NK-92 (cell line): ENCODE measurements around the gene RMI2.

Source experiments
- DNase-seq: peaks from one replicate; lab custom pipeline; 2025; ENCODE audit not compliant: unreplicated experiment; lab: John Stamatoyannopoulos, UW

RMI2 gene

DNA sequence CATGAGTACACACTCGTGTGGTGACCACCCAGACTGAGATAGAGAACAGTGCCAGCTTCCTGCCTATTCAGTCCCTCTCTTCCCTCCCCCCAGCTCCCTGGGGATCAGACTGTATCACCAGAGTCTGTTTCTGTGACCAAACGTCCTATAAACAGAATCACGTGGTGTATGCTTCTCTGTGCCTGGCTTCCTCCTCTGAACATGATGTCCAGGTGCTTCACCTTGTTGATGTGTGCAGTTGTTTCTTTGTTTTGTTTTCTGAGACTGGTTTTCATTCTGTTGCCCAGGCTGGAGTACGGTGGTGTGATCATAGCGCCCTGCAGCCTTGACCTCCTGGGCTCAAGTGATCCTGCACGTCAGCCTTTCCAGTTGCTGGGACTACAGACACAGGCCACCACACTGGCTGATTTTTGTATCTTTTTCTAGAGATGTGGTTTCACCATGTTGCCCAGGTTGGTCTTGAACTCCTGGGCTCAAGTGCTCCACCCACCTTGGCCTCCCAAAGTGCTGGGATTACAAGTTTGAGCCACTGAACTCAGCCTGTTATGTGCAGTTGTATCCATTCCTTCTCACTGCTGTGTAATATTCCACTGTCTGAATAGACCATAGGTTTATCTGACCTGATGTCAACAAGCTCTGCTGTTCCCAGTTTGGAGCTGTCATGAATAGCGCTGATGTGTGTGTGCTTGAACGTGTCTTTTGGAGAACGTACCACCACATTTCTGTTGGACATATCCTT lies 35.2 kb upstream of the RMI2 start:
- DNase-seq, result no peak

DNA sequence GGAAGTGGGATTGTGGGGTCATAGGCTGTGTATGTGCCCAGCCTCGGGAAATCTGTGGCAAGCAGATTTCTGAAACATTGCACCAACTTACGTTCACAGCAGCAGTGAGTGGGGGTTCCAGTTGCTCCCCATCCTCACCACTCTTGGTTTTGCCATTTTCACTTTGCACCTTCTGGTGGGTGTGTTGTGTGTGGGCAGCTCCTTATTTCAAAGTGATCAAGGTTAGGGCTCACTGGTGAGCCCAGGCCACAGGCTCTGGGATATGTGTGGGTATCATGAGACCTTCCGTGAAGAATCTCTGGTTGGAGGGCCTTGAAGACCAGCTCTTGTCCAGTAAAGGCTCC lies 34.7 kb upstream of the RMI2 start:
- no peak for DNase-seq

DNA sequence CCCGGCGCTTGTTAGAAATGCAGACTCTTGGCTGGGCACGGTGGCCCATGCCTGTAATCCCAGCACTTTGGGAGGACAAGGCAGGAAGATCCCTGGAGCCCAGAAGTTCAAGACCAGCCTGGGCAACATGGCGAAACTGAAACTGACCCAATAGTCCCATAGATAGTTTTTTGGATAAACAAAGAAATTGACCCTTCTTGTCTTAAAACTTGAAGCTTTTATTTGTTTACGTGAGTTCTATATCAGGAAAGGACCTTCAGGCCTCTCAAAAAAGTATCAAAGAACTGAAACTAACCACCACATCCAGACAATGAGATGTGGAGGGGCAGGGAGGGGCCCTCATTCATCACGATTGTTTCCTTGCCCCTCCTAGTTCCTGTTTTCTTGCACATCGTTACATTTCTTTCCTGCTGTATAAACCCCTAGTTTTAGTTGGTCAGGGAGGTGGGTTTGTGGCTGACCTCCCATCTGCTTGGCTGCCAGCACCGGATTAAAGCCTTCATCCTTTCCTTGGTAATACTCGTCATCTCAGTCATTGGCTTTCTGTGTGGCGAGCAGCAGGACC lies 34.2 kb upstream of the RMI2 start:
- no peak for DNase-seq

DNA sequence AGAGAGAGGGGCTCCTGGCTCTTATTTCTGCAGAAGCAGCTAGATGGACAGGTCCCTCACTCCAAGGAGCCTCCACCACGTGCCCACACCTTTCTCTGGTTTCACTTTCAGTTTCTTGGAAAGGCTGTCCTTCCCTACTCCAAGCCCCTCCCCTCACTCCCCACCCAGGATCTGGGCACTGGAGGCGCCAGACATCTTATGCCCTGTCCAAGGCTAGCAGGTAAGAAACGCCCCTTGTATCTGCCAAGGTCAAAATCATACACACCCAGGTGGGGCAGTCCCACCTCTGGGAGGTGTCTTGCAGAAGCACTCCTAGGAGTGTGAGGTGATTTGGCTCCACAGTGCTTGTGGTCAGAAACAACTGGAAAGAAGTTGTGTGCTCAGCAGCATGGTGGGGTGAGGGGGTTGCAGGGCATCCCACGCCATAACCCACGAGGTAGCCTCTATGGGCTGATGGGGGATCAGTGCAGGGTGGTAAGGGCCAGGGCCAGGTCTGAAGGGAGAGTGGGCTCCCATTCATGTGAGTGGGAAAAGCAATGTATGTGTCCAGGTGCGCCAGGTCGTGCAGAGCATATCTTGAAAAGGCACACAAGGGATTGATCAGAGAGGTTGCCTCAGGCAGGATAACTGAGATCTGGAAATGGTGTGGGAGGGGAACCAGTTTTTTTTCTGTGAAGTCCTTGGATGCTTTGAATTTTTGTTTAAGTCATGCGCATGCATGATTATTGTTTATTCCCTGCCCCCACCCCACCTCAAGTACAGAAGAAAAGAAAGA lies 32.4 kb upstream of the RMI2 start:
- DNase-seq, result no peak

DNA sequence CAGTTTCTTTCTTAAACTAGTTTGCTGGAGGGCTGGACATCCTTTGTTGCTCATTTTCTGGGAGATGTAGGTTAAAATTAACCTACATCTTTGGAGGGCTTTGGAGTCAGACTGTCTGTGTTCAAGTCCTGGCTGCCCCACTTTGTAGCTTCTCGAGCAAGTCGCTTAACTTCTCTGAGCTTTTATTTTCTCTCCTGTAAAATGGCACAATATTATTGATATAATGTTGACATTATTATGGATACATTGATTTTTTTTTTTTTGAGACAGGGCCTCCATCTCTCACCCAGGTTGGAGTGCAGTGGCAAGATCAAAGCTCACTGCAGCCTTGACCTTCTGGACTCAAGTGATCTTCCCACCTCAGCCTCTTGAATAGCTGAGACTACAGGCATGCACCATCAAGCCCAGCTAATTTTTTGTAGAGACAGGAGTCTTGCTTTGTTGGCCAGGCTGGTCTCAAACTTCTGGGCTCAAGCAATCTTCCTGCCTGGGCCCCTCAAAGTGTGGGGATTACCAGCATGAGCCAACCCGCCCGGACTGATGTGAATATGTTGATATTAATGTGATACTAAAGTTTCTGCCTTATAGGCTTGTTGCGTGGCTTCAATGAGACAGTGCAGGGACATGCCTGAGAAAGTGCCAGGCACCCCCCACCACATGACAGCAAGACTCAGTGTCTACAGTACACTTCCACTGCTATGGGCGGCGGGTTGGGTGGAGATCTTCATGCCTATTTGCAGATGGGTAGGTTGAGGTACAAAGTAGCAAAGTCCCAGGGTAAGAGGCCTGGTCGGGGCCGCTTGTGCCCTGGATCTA lies 31.6 kb upstream of the RMI2 start:
- no peak for DNase-seq

DNA sequence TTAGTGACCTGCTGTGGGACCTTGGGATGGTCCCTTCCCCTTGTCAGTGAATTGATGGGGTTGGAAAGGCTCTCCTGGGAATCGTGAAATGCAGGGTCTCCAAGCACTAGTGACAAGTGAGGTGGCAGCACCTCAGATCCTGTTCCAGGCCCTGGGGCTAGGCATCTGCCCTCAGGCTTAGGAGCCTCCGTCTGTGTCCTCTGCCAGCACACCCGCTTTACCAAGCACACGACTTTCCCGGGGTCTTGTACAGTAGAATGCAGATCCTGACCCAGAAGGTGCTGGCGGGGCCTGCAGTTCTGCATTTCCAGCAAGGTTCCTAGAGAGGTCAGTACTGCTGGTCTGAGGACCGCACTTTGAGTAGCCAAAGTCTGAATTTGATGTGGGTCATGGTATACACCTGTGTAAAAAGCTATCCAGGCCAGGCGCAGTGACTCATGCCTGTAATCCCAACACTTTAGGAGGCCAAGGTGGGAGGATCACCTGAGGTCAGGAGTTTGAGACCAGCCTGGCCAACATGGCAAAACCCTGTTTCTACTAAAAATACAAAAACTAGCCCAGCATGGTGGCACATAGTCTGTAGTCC lies 30.9 kb upstream of the RMI2 start:
- DNase-seq, result no peak

DNA sequence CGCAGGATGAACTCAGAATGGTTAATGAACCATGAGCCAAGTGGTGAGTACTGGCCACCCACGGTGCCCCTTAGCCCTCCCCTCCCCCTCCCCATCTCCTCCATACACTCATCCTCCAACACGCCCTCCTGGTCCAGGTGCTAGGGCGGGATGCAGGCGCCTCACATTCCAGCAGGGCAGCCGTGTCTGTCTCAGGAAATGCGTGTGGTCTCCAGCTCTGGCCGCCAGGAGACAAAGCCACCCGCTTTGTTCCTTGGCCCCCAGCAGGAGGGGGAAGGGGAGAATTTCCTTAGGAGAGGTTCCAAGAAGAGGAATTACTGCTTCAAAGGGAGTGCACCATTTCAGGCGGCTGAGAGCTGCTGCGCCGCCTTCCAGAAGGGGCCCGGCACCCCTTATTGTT lies 29.7 kb upstream of the RMI2 start:
- DNase-seq, result no peak

DNA sequence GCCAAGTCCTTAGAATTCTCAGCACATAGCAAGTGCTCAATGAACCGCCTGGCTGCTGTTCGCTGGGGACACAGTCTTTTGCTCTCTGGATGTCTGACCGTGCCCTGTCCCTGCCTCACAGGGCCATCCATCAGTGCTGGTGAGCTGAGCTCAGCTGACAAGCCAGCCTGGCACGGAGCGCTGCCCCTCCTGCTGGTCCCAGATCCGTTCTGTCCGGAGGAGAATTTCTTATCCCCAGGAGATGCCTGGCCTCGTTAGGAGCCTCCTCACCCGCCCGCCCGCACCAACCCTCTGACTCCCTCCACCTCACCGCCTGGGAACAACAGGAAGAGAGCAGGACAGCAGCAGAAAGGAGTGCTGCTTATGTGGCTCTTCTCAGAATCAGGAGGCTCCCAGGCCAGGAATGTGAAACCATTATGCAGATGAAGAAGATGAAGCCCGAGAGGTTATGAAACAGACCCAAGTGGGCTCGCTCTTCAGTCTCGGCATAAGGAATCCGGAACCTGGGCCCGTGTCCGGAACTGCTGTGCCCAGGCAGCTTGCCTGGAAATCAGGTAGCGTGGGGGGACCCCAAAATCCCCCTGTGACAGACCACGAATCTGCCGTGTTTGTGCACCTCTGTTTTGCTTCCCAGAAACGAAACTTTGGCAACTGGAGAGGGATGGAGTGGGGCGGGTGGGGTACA lies 28.8 kb upstream of the RMI2 start:
- no peak for DNase-seq

DNA sequence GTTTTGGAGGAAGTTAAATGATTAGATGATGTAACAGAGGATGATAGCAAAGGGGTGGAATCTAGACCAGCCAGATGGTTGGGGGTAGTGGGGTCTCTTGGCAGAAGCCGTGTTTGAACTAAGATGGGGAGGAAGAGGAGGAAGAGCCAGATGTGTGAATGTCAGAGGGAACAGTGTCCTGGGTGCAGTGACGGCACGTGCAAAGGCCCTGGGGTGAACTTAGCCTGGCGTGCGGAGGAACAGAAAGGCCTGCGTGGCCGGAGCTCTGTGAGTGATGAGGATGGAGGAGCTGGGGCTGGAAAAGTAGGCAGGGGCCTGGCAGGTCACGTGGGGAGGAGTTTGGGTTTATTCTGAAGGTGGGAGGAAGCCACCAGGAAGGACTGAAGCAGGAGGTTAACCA lies 26.4 kb upstream of the RMI2 start:
- no peak for DNase-seq

DNA sequence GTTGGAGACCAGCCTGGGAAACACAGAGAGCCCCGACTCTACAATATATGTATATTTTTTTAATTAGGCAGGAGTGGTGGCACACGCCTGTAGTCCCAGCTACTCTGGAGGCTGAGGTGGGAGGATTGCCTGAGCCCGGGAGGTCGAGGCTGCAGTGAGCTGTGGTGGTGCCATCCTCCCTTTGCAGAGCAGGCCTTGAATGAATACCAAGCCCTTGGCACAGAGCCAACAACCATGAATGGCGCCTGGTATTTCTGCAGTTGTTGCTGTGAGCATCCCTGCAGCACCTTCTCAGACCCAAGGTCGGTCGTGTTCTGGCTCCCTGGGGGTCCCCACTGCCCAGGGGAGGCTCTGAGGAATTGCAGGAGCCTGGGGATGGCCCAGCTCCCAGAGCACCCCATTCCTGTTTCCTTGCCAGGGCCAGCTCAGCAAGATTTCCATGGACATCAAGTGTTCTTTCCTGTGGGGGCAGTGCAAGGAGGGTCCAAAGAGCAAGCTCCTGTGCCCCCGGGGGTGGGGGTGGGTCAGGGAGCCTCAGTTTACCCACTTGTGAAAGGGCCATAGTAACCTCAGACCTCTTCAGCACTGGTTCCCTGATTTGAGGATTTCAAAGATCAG lies 25.6 kb upstream of the RMI2 start:
- DNase-seq, result no peak

DNA sequence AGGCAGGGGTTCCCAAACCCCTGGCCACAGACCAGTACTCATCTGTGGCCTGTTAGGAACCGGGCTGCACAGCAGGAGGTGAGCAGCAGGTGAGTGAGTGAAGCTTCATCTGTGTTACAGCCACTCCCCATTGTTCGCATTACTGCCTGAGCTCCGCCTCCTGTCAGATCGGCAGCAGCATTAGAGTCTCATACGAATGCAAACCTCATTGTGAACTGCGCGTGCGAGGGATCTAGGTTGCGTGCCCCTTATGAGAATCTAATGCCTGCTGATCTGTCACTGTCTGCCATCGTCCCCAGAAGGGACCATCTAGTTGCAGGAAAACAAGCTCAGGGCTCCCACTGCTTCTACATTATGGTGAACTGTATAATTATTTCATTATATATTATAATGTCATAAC lies 25.1 kb upstream of the RMI2 start:
- no peak for DNase-seq

DNA sequence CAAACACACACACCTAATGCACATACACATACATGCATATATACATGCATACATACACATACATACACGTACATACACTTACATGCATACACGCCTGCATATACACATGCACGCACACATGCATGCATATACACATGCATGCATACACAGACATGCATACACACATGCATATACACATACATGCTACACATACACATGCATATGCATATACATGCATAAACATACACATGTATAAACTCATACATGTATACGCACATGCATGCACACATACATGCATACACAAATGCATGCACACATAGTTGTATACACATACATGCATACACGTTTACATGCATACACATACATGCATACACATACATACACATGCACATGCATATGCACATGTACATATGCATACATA lies 23.6 kb upstream of the RMI2 start:
- no peak for DNase-seq

DNA sequence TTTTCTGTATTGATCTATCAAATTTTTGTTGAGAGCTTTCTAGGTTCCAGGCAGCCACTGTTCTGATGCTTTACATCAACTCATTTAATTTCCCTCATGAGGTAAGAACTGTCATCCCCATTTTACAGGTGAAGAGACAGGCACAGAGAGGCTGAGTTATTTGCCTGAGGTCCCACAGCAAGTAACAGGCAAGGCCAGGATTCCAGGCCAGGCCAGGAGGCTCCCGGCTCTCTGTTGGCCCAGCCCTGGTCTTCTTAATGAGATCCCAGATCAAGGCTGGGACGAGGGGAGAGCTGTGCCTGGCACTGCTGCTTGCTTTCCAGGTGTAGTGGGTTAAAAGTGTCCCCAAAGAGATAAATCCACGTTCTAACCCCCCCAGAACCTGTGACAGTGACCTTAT lies 22.4 kb upstream of the RMI2 start:
- DNase-seq, result no peak

DNA sequence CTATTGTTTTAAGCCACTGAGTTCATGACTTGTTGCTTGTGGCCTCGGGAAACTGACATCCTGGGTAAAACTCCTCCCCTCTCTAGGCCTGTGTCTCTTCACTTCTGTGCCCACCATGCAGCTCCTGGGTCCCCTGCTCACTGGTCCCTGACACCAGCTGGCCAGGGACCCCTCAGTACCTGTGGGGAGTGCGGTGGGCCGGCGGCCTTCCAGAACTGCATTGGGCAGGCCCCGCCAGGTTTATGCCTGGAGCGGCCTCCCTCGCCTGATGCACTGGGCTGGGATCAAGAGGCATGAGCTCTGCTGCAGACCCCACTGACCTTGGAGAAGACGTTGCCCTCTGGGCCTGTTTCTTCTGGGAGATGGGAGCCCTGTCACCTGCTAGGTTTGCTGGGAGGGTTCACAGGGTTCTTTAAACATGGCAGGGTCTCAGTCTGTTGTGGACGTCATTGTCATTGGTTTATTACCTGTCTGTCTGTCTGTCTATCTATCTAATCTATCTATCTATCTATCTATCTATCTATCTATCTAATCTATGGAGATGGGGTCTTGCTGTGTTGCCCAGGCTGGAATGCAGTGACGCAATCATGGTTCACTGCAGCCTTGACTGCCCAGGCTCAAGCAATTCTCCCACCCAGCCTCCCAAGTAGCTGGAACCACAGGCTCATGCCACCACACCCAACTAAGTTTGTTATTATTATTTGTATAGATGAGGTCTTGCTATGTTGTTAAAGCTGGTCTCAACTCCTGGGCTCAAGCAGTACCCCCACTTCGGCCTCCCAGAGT lies 21.5 kb upstream of the RMI2 start:
- no peak for DNase-seq

DNA sequence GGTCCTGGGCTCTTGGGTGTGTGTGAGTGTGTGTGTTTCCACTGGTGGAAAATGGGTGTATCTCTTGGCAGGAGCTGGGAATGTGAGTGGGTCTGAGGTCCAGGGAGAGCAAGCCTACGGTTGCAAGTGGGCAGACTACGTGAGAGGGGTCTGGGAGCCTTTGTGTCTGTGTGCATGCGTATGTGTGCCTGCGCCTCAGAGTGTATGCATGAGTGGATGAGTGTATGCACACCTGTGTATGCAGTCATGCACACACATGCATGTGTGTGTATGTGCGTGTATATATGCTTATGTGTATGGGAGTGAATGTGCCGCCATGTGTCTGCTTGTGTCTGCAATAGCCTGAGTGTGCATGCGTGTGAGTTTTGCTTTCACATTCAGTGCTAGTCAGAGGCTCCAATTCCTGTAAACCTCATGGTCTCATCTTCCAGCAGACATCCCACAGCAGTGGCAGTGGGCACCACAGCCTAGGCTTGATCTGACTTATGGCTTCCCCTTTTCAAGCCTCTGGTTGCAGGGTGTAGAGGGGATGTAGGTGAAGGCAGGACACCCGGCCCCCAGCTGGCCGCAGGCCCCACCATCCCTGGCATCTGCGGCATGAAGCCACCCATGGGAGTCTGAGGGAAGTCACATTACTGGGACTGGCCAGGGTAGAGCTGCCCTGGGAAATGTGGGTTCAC lies 19.7 kb upstream of the RMI2 start:
- no peak for DNase-seq

DNA sequence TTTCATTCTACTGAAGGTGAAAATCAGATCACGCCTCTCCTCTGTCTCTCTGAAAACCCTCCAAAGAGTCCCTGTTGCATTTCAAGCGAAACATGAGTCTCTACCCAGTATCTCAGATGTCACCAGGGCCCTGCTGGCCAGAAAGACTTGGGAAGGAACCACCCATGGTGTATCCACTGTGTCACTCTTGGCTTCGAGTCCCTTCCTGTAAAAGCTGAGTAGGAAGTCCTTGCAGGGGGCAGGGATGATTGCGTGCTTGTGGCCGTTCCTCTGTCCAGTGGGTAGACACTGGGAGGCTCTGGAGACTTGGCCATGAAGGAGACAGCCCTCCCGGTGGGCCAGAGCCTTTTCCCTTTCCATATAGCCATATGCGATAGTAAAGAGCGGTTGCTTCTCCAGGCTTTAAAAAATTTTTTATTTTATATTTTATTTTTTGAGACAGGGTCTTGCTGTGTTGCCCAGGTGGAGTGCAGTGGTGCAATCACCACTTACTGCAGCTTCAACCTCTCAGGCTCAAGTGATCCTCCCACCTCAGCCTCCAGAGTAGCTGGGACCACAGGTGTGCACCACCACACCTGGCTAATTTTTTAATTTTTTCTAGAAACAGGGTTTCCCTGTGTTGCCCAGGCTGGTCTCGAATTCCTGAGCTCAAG lies 19.0 kb upstream of the RMI2 start:
- DNase-seq, result no peak

DNA sequence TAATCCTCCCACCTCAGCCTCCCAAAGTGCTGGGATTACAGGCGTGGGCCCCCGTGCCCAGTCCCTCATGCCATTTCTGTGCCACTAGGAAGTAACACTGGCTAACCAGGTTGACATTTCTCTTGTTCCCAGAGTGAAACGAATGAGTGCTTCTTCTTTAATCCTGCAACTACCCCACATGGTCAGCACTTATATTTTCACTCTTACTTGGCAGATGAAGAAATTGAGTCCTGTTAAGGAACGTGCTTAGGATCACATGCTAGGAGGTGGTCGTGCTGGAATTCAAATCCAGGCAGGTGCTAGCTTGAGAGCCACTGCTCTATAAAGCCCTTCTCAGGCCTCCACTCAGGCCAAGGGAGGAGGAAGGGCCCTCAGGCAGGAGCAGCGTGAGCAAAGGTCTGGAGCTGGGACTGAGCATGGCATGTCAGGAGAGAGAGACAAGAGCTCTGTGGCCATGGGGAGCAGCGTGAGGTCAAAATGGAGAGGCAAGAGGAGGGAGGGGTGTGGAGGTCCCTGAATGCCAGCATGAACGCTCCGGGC lies 18.5 kb upstream of the RMI2 start:
- DNase-seq, result no peak
